IPS-20b (cell line): ENCODE results near the gene SERPINH1.

Experiments used
- H3K27ac ChIP-seq: one replicate; pipeline ENCODE4 v1.5.1; 2013; ENCODE audit warnings: low read length
- H3K27me3 ChIP-seq: 2 replicates; pipeline ENCODE4 v1.6.1; 2013; ENCODE audit warnings: mild to moderate bottlenecking, low read length, inconsistent platforms; ENCODE audit not compliant: insufficient read depth
- H3K36me3 ChIP-seq: 2 replicates; pipeline ENCODE4 v1.6.1; 2013; ENCODE audit warnings: low read depth, mild to moderate bottlenecking, inconsistent platforms, low read length, moderate library complexity; ENCODE audit not compliant: insufficient read depth
- H3K4me1 ChIP-seq: 2 replicates; pipeline ENCODE4 v1.6.1; 2013; ENCODE audit warnings: mild to moderate bottlenecking, control low read depth, inconsistent platforms, low read length, moderate library complexity; ENCODE audit not compliant: insufficient read depth
- H3K4me3 ChIP-seq: 2 replicates; pipeline ENCODE4 v1.5.1; 2013; ENCODE audit warnings: mild to moderate bottlenecking, low read length, inconsistent platforms
- H3K9ac ChIP-seq: 2 replicates; pipeline ENCODE4 v1.6.1; 2013; ENCODE audit warnings: low read depth, mild to moderate bottlenecking, inconsistent platforms, low read length, moderate library complexity
- H3K9me3 ChIP-seq: 2 replicates; pipeline ENCODE4 v1.6.1; 2013; ENCODE audit warnings: mild to moderate bottlenecking, low read depth, low read length, inconsistent platforms; ENCODE audit not compliant: insufficient read depth

Gene SERPINH1

DNA sequence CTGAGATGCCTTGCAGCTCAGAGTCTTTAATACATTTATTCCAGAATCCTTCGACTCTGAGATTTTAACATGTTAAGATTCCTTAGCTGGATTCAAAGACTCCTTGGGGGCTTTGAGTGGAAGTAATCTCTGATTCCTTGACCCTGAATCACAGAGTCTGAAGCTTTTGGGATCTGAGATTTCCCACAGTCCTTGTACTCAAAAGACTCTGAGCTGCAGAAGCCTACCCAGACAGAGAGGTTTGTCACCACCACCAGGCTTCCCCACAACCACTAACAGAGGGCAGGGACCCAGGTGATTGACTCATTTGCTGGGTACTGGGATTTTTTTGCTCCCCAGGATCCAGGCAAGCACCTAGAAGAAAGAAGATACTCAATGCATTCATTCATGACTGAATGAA lies 1.4 kb upstream of the SERPINH1 start:
- Histone ChIP-seq H3K27ac (no peak overlapping the region), H3K27me3 (no peaks in the 10 kb centered on the region), H3K4me3 (no peak overlapping the region), H3K9ac (no peak overlapping the region; the same call in 1 of the 2 replicates), H3K36me3 (peaks cover 16% of the 10 kb centered on the region; the same call in 1 of the 2 replicates), H3K9me3 (no peaks in the 10 kb centered on the region), H3K4me1 (peaks cover 34% of the 10 kb centered on the region)

DNA sequence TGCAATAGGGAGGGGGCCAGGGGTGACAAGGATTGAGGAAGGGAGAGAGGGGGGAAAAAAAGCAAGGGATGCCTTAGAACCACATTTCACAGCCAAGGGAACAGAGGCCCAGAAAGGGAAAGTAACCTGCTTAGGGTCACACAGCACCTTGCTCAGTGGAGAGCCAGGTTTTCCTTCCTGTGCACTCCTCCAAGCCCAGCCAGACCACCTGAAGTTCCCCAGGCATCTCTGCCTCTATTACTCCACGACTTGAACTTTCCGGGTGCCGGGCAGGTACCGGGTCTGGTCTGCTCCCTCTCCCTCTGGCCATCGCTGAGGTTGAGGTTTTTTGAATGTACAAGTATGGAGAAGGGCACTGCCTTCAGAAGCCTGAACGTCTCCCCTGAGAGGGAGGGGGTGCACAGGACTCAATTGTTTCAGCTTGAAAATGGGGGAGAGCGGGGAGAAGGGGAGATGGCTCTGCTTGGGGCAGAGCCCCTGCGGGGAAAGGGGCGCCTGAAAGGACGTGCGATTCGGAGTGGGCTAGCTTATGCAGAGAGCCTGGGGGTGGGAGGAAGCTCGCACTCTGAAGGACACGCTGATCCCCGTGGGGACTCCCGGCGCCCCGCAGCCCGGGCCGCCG lies 516 bp upstream of the SERPINH1 start:
- peak overlapping the region; percentile 99 for H3K27ac ChIP-seq
- H3K4me1 ChIP-seq, result peaks cover 39% of the 10 kb centered on the region
- H3K9ac ChIP-seq, result peak overlapping the region; percentile 99; the same call in 1 of the 2 replicates
- peaks cover 25% of the 10 kb centered on the region for H3K36me3 ChIP-seq
- H3K9me3 ChIP-seq, result no peaks in the 10 kb centered on the region
- peak overlapping the region; percentile 95 for H3K4me3 ChIP-seq
- H3K27me3 ChIP-seq, result no peaks in the 10 kb centered on the region

GRCh38 chr11:75562836-75563484 lies 907 bp downstream of the SERPINH1 start:
- Histone ChIP-seq H3K4me1 (peaks cover 39% of the 10 kb centered on the region), H3K27me3 (no peaks in the 10 kb centered on the region), H3K4me3 (peak overlapping the region; percentile 95), H3K36me3 (peaks cover 39% of the 10 kb centered on the region), H3K9ac (peak overlapping the region; percentile 99), H3K9me3 (no peaks in the 10 kb centered on the region), H3K27ac (peak overlapping the region; percentile 99)

GRCh38 chr11:75563501-75563977 lies 1.5 kb downstream of the SERPINH1 start:
- no peaks in the 10 kb centered on the region for H3K27me3 ChIP-seq
- H3K4me3 ChIP-seq, result peak overlapping the region; percentile 95
- peak overlapping the region; percentile 99 for H3K9ac ChIP-seq
- H3K9me3 ChIP-seq, result no peaks in the 10 kb centered on the region
- H3K27ac ChIP-seq, result peak overlapping the region; percentile 99
- peaks cover 36% of the 10 kb centered on the region for H3K4me1 ChIP-seq
- peaks cover 45% of the 10 kb centered on the region for H3K36me3 ChIP-seq

DNA sequence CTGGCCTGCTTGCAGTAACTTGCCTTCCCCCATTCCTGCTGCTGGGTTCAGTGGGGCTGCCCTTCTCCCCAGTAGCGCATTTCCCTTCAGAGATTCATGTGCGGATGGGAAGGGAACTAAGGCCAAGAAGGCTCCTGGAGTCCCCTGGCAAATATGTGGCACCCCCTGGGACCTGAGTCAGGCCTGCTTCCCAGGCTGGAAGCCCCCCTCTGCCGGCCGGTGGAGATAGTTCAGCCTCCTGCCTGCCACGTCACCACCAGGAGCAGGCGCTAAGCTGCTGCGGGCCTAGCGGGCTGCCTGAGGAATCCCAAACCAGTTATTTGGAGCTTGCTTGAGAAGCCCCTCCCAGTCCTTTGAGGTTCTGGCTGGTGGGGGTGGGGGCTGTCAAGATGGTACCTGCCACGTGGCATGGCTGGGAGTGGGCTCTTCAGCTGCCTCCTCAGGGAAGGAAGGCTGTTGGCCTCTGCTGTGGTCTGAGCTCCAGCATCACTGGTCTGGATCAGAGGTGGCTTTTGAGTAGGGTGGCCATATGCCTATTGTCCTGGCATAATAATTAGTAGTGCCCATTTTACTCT lies 2.0 kb downstream of the SERPINH1 start:
- H3K4me1 ChIP-seq, result peaks cover 35% of the 10 kb centered on the region
- H3K9ac ChIP-seq, result peak overlapping the region; percentile 99
- H3K9me3 ChIP-seq, result no peaks in the 10 kb centered on the region
- H3K4me3 ChIP-seq, result peak overlapping the region; percentile 95
- H3K36me3 ChIP-seq, result peaks cover 50% of the 10 kb centered on the region
- peak overlapping the region; percentile 99 for H3K27ac ChIP-seq
- H3K27me3 ChIP-seq, result no peaks in the 10 kb centered on the region

GRCh38 chr11:75565221-75565814 lies 3.3 kb downstream of the SERPINH1 start:
- Histone ChIP-seq H3K4me1 (peaks cover 28% of the 10 kb centered on the region), H3K27me3 (no peaks in the 10 kb centered on the region), H3K9ac (peak overlapping the region; percentile 99; the same call in 1 of the 2 replicates), H3K9me3 (no peaks in the 10 kb centered on the region), H3K36me3 (peaks cover 61% of the 10 kb centered on the region), H3K4me3 (peak overlapping the region; percentile 95; the same call in 1 of the 2 replicates), H3K27ac (peak overlapping the region; percentile 7)

GRCh38 chr11:75565916-75566762 lies 4.1 kb downstream of the SERPINH1 start:
- peaks cover 70% of the 10 kb centered on the region for H3K36me3 ChIP-seq
- H3K9ac ChIP-seq, result peak overlapping the region; percentile 10; the same call in 1 of the 2 replicates
- H3K4me3 ChIP-seq, result peak overlapping the region; percentile 7; the same call in 1 of the 2 replicates
- peak overlapping the region; percentile 7 for H3K27ac ChIP-seq
- no peaks in the 10 kb centered on the region for H3K9me3 ChIP-seq
- peaks cover 24% of the 10 kb centered on the region for H3K4me1 ChIP-seq
- H3K27me3 ChIP-seq, result no peaks in the 10 kb centered on the region

DNA sequence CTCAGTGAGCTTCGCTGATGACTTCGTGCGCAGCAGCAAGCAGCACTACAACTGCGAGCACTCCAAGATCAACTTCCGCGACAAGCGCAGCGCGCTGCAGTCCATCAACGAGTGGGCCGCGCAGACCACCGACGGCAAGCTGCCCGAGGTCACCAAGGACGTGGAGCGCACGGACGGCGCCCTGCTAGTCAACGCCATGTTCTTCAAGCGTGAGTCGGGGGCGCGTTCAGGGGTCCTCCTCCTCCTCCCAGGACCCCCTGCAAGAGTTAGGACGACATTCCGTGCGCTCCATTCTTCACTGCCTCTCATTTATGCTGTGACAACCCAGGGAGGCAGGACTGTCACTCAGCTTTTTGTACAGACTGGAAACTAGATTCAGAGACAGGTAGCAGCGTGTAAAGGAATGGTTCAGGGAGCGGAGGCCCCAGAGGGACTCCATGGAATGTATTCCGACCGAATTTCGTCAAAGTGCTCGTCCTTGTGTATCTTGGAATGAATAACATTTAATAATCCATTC lies 4.8 kb downstream of the SERPINH1 start:
- no peak overlapping the region for H3K27ac ChIP-seq
- no peaks in the 10 kb centered on the region for H3K27me3 ChIP-seq
- H3K4me3 ChIP-seq, result no peak overlapping the region
- peaks cover 76% of the 10 kb centered on the region for H3K36me3 ChIP-seq
- H3K4me1 ChIP-seq, result peaks cover 24% of the 10 kb centered on the region
- H3K9me3 ChIP-seq, result no peaks in the 10 kb centered on the region
- H3K9ac ChIP-seq, result no peak overlapping the region

DNA sequence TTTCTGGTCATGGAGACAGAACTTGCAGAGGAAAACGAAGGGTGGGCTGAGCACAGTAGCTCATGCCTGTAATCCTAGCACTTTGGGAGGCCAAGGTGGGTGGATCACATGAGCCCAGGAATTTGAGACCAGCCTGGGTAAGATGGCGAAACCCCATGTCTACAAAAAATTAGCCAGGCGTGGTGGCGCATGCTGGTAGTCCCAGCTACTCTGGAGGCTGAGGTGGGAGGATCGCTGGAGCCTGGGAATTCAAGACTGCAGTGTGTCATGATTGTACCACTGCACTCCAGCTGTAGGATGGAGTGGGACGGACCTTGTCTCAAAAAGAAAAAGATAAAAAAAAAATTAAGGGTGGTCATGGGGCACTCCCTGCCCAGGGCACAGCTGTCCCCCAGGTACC lies 5.9 kb downstream of the SERPINH1 start:
- H3K36me3 ChIP-seq, result peaks cover 88% of the 10 kb centered on the region

DNA sequence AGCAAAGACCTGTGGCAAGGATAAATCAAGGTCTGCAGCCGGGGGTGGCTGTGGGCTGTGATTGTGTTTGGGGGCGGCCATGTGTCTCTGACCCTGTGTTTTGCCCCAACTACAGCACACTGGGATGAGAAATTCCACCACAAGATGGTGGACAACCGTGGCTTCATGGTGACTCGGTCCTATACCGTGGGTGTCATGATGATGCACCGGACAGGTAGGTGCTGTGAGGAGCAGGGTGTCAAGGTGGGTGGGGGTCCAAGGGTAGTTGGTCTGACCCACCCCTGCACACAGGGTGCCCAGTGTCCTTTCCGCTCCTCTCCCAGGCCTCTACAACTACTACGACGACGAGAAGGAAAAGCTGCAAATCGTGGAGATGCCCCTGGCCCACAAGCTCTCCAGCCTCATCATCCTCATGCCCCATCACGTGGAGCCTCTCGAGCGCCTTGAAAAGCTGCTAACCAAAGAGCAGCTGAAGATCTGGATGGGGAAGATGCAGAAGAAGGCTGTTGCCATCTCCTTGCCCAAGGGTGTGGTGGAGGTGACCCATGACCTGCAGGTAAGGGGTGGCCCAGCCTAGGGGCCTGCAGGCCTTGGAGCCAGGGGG lies 6.7 kb downstream of the SERPINH1 start:
- Histone ChIP-seq H3K27ac (no peak overlapping the region), H3K27me3 (no peaks in the 10 kb centered on the region), H3K4me1 (peaks cover 22% of the 10 kb centered on the region), H3K36me3 (peaks cover 95% of the 10 kb centered on the region), H3K9me3 (no peaks in the 10 kb centered on the region), H3K4me3 (no peak overlapping the region), H3K9ac (no peak overlapping the region)

More for the DNA sequence above, 5.9 kb downstream of the SERPINH1 start:
- Histone ChIP-seq H3K4me3 (no peak overlapping the region), H3K27me3 (no peaks in the 10 kb centered on the region), H3K27ac (no peak overlapping the region), H3K9me3 (no peaks in the 10 kb centered on the region), H3K9ac (no peak overlapping the region), H3K4me1 (peaks cover 24% of the 10 kb centered on the region)
